ENCODE data around the gene CETP. TPM values are rescaled to one million over a fixed set of nuclear protein-coding genes. Genes with fewer than 3 reads are reported as not detected.
"Not testable (repeated sequence)": the region's sequence is repeated elsewhere in the genome, so short reads cannot be mapped to it uniquely, and the experiment has no call there.

Gene CETP
- total RNA-seq, 1 experiment from 2014 or later, result not detected

- peaks cover 35% of the 10 kb centered on the region for H3K27me3 ChIP-seq (ENCODE audit: control insufficient read depth, insufficient read depth, low read length)
- H3K4me3 ChIP-seq (ENCODE audit: insufficient read depth, low read depth, low read length), result 0 out of 2 replicates have a peak overlapping the region, but pooled peaks have one; percentile 56
- DNase-seq, result peak; percentile 58
Observed at GRCh38 chr16:56988161-56988947, 26.6 kb downstream of the CETP start.

GRCh38 chr16:56988948-56989945, 27.5 kb downstream of the CETP start, which contains the start of gene NLRC5:
NLRC5 (plus strand) TSS chr16:56989557; CDS start chr16:57020713, 31,156 bp downstream.
- no peaks in the 10 kb centered on the region for H3K36me3 ChIP-seq (replicated peaks; ENCODE audit: control insufficient read depth, insufficient read depth, low read length)
- DNase-seq, result peak; percentile 90
- H3K27me3 ChIP-seq (ENCODE audit: control insufficient read depth, insufficient read depth, low read length), result peaks cover 35% of the 10 kb centered on the region
- H3K4me3 ChIP-seq (ENCODE audit: insufficient read depth, low read depth, low read length), result peak within 1 kb of the TSS; percentile 56

More at GRCh38 chr16:56988161-56988947, 26.6 kb downstream of the CETP start:
- no peaks in the 10 kb centered on the region for H3K36me3 ChIP-seq (replicated peaks; ENCODE audit: control insufficient read depth, insufficient read depth, low read length)

- peaks cover 35% of the 10 kb centered on the region for H3K27me3 ChIP-seq (ENCODE audit: control insufficient read depth, insufficient read depth, low read length)
- peak; percentile 25 for DNase-seq
- no peaks in the 10 kb centered on the region for H3K36me3 ChIP-seq (replicated peaks; ENCODE audit: control insufficient read depth, insufficient read depth, low read length)
- H3K4me3 ChIP-seq (ENCODE audit: insufficient read depth, low read depth, low read length), result peak overlapping the region; percentile 56; the same call in 1 of the 2 replicates
Observed at GRCh38 chr16:56989988-56990387, 28.2 kb downstream of the CETP start.

GRCh38 chr16:56990407-56991286, 28.9 kb downstream of the CETP start:
- Histone ChIP-seq H3K36me3 (replicated peaks; ENCODE audit: control insufficient read depth, insufficient read depth, low read length) (no peaks in the 10 kb centered on the region), H3K27me3 (ENCODE audit: control insufficient read depth, insufficient read depth, low read length) (peaks cover 35% of the 10 kb centered on the region), H3K4me3 (ENCODE audit: insufficient read depth, low read depth, low read length) (no peak overlapping the region)
- DNase-seq, result peak; percentile 16

GRCh38 chr16:56992431-56992830, 30.7 kb downstream of the CETP start:
- not testable (repeated sequence) for H3K4me3 ChIP-seq (ENCODE audit: insufficient read depth, low read depth, low read length); H3K36me3 ChIP-seq (replicated peaks; ENCODE audit: control insufficient read depth, insufficient read depth, low read length); DNase-seq
- H3K27me3 ChIP-seq (ENCODE audit: control insufficient read depth, insufficient read depth, low read length), result peaks cover 35% of the 10 kb centered on the region

- Histone ChIP-seq H3K36me3 (replicated peaks; ENCODE audit: control insufficient read depth, insufficient read depth, low read length) (no peaks in the 10 kb centered on the region), H3K4me3 (ENCODE audit: insufficient read depth, low read depth, low read length) (no peak overlapping the region), H3K27me3 (ENCODE audit: control insufficient read depth, insufficient read depth, low read length) (peaks cover 29% of the 10 kb centered on the region)
- DNase-seq, result no peak
Observed at GRCh38 chr16:56993204-56993603, 31.5 kb downstream of the CETP start.

- peaks cover 18% of the 10 kb centered on the region for H3K27me3 ChIP-seq (ENCODE audit: control insufficient read depth, insufficient read depth, low read length)
- H3K36me3 ChIP-seq (replicated peaks; ENCODE audit: control insufficient read depth, insufficient read depth, low read length), result no peaks in the 10 kb centered on the region
- no peak overlapping the region for H3K4me3 ChIP-seq (ENCODE audit: insufficient read depth, low read depth, low read length)
- DNase-seq, result peak; percentile 8
Observed at GRCh38 chr16:56994311-56994710, 32.6 kb downstream of the CETP start.

- Histone ChIP-seq H3K4me3 (ENCODE audit: insufficient read depth, low read depth, low read length) (no peak overlapping the region), H3K27me3 (ENCODE audit: control insufficient read depth, insufficient read depth, low read length) (peaks cover 8% of the 10 kb centered on the region), H3K36me3 (replicated peaks; ENCODE audit: control insufficient read depth, insufficient read depth, low read length) (no peaks in the 10 kb centered on the region)
- no peak for DNase-seq
Observed at GRCh38 chr16:56995136-56995805, 33.5 kb downstream of the CETP start.

- no peaks in the 10 kb centered on the region for H3K36me3 ChIP-seq (replicated peaks; ENCODE audit: control insufficient read depth, insufficient read depth, low read length)
- H3K4me3 ChIP-seq (ENCODE audit: insufficient read depth, low read depth, low read length), result no peak overlapping the region
- DNase-seq, result no peak
- H3K27me3 ChIP-seq (ENCODE audit: control insufficient read depth, insufficient read depth, low read length), result no peaks in the 10 kb centered on the region; the same call in 1 of the 2 replicates
Observed at GRCh38 chr16:56997264-56997663, 35.5 kb downstream of the CETP start.

- no peaks in the 10 kb centered on the region; the same call in 1 of the 2 replicates for H3K27me3 ChIP-seq (ENCODE audit: control insufficient read depth, insufficient read depth, low read length)
- DNase-seq, result no peak
- no peaks in the 10 kb centered on the region for H3K36me3 ChIP-seq (replicated peaks; ENCODE audit: control insufficient read depth, insufficient read depth, low read length)
- no peak overlapping the region for H3K4me3 ChIP-seq (ENCODE audit: insufficient read depth, low read depth, low read length)
Observed at GRCh38 chr16:56997931-56998330, 36.2 kb downstream of the CETP start.

GRCh38 chr16:56998352-56998751, 36.6 kb downstream of the CETP start:
- H3K4me3 ChIP-seq (ENCODE audit: insufficient read depth, low read depth, low read length), result no peak overlapping the region
- H3K27me3 ChIP-seq (ENCODE audit: control insufficient read depth, insufficient read depth, low read length), result no peaks in the 10 kb centered on the region; the same call in 1 of the 2 replicates
- H3K36me3 ChIP-seq (replicated peaks; ENCODE audit: control insufficient read depth, insufficient read depth, low read length), result no peaks in the 10 kb centered on the region
- no peak for DNase-seq

GRCh38 chr16:56998861-56999260, 37.1 kb downstream of the CETP start:
- no peak overlapping the region for H3K4me3 ChIP-seq (ENCODE audit: insufficient read depth, low read depth, low read length)
- no peak for DNase-seq
- H3K36me3 ChIP-seq (replicated peaks; ENCODE audit: control insufficient read depth, insufficient read depth, low read length), result no peaks in the 10 kb centered on the region
- H3K27me3 ChIP-seq (ENCODE audit: control insufficient read depth, insufficient read depth, low read length), result no peaks in the 10 kb centered on the region; the same call in 1 of the 2 replicates

All from H7 (cell line).